ENCODE data around the gene PLEKHA5.
"Not testable (repeated sequence)": the region's sequence is repeated elsewhere in the genome, so short reads cannot be mapped to it uniquely, and the experiment has no call there.

Gene PLEKHA5

DNA sequence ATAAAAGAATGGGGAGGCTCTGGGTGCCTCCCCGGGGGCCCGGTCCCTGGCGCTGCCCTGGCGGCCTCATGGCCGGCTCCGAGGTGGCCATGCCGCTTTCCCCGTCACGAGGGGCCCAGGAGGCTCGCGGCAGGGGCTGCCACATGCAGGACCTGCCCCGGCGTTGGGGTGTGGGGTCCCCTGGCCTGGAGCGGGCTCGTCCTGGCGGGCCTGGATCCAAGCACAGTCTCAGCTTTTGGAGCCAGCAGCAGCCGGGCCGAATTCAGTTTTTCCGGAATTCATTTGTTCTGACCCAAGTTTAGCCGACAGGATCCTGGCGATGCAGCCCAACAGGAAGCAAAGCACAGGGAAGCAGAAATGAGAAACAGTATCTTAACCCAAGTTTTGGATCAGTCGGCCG is 283.3 kb downstream of the PLEKHA5 start:
- no peak for DNase-seq

DNA sequence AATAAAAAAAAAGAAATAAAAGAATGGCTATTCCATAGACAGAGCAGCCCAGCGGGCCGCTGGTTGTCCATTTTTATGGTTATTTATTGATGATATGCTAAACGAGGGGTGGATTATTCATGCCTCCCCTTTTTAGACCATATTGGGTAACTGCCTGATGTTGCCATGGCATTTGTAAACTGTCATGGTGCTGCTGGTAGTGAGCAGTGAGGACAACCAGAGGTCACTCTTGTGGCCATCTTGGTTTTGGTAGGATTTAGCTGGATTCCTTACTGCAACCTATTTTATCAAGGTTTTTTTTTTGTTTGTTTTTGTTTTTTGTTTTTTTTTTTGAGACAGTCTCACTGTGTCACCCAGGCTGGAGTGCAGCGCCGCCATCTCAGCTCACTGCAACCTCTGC is 284.0 kb downstream of the PLEKHA5 start:
- DNase-seq: not testable (repeated sequence)

DNA sequence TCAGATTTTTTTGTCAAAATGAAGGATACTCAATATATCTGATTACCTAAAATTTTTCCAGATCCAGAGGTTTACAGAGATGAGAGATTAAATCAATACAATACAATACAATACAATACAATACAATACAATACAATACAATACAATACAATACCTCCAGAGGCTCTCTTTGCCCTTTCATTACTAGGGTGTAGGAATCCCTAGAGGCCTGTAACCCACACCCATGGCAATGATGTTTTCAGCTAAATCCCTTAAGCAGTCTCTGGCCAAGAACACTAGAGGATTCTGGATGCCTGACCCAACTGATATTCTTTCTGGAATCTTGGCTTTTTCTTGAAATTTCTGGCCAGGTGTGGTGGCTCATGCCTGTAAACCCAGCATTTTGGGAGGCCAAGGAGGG is 286.0 kb downstream of the PLEKHA5 start:
- no peak for DNase-seq

DNA sequence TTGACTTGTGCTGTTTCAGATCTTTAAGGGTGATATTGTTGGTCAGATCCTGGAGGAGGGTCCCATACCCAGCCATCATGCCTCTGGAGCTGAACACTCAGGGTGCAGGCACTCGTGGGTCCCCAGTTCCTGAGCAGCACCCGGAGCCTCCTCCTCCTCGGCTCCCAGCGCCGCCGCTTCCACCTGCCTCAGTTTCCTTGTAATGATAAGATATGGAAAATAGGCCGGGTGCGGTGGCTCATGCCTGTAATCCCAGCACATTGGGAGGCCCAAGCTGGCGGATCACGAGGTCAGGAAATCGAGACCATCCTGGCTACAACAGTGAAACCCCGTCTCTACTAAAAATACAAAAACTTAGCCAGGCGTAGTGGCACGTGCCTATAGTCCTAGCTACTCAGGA is 289.6 kb downstream of the PLEKHA5 start:
- DNase-seq: no peak

DNA sequence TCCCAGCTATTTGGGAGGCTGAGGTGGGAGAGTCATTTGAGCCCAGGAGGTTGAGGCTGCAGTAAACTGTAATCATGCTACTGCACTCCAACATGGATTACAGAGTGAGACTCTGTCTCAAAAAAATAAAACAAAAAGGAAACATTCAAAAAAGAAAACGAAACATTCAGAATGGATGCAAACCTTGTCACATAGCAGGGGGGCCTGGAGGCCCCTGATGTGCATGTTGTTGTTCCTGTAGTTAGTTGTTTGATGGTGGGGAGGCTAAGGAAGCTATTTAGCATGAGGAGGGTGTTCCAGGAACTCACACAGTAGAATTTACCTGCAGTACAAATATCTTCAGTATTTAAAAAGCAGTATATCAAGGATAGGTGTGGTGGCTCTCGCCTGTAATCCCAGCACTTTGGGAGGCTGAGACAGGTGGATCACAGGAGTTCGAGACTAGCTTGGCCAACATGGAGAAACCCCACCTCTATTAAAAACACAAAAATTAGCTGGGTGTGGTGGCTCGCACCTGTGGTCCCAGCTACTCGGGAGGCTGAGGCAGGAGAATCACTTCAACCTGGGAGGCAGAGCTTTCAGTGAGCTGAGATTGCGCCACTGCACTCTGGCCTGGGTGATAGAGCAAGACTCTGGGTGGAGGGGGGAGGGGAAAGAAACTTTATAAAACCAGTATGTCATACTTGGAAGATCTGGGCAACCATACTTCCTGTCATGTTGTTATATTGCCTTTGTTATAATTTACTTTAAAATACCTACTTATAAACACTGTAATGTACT is 292.2 kb downstream of the PLEKHA5 start:
- no peak for DNase-seq

DNA sequence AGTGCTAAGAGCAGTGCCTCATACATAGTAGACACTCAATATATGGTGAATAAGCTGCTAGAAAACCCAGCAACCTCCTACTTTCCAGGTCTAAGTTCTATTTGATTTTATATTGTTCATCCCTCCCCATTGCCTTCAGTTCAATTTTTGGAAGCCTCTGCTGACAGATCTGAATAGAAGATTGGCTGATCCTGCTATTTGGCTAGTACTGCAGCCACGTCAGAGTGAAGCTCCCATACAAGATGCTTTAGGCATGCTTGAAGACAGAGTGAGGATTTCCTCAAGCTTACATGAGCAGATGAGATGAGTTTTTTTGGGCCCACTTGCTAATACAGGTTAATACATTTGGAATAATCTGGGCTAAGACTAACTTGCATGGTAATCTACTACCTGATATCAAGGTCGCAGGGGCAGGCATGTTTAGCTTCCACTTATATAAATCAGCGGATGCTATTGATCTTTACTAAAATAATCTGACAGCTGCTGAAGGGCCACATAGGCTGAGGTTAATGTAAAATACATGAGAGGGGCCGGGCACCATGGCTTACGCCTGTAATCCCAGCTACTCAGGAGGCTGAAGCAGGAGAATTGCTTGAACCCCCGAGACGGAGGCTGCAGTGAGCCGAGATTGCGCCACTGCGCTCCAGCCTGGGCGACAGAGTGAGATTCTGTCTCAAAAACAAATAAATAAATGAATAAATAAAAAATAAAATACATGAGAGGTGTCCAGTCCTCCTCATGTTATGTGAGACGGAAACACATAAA is 293.8 kb downstream of the PLEKHA5 start:
- DNase-seq: no peak
